K562 (cell line): Measurements from ENCODE around the gene OR10A3. TPM values are rescaled to one million over a fixed set of nuclear protein-coding genes. Genes with fewer than 3 reads are reported as not detected.
A peak's percentile ranks its signal among the peaks of the same experiment; 100 is the strongest.

Experiments used
- ATAC-seq: fragments of 200-7000 bp; cut with Tn5 transposase; 3 replicates; pipeline ENCODE4 v1.9.1; 2020; ENCODE audit warnings: moderate library complexity
- BruUV-seq: library from RNA; stranded (reverse); fragments of 400-500 nt; replicated peaks from 2 replicates; lab custom pipeline; 2021; lab: Mats Ljungman, UMichigan
- CTCF ChIA-PET: fragments of 300-600 bp; formaldehyde crosslinking; extraction: SDS; loops from one replicate; lab custom pipeline; 2021; ENCODE audit warnings: low intra/inter-chr PET ratio; lab: Yijun Ruan, JAX
- POLR2A ChIA-PET: fragments of 300-600, 350-650 bp; sonication (Branson Sonifier 250); formaldehyde crosslinking; extraction: SDS; loops from one replicate; lab custom pipeline; 2021; ENCODE audit warnings: antibody characterized with exemption, inconsistent platforms; lab: Yijun Ruan, JAX
- DNase-seq, 4 experiments: peaks; one replicate each; pipeline versions ENCODE4 v3.0.0 to v3.0.0-alpha.2; 2011 to 2018; ENCODE audit warnings: low spot score in 3 of 4, mixed read lengths in 3 of 4; ENCODE audit errors: extremely low read depth in 1 of 4
- FAIRE-seq: peaks from 2 replicates; lab custom pipeline; 2011; peaks lifted over from hg19 to GRCh38; lab: Jason Lieb, UNC
- H2AFZ ChIP-seq: 2 replicates; pipeline ENCODE4 v1.6.0; 2011; ENCODE audit warnings: low read depth, low read length, control low read depth, inconsistent platforms
- H3K27ac ChIP-seq: fragments of 200-600 bp; 3 replicates; pipeline ENCODE4 v1.8.0; 2011; ENCODE audit warnings: low read depth, mild to moderate bottlenecking, control low read depth, inconsistent platforms, low read length, moderate library complexity, mixed read lengths; ENCODE audit errors: extremely low read depth
- H3K27me3 ChIP-seq, 2 experiments: fragments of 300-600 bp in 1 of 2; 2 replicates in 1 of 2; 3 replicates in 1 of 2; pipeline versions ENCODE4 v1.6.0 to v1.8.0; 2011; ENCODE audit warnings: inconsistent platforms in 2 of 2, low read length in 2 of 2, mild to moderate bottlenecking in 1 of 2, mixed read lengths in 1 of 2, moderate library complexity in 1 of 2; ENCODE audit not compliant: control insufficient read depth in 2 of 2, insufficient read depth in 2 of 2
- H3K36me3 ChIP-seq: fragments of 300-600 bp; 3 replicates; pipeline ENCODE4 v1.8.0; 2011; ENCODE audit warnings: mild to moderate bottlenecking, low read length, inconsistent platforms; ENCODE audit not compliant: control insufficient read depth, insufficient read depth
- H3K4me1 ChIP-seq, 2 experiments: fragments of 200-600 bp in 1 of 2; replicated peaks in 1 of 2; 2 replicates in 1 of 2; 3 replicates in 1 of 2; pipeline versions ENCODE4 v1.5.1 to v1.8.0; 2011; ENCODE audit warnings: inconsistent platforms in 2 of 2, low read length in 2 of 2, mild to moderate bottlenecking in 1 of 2, mixed read lengths in 1 of 2, moderate library complexity in 1 of 2; ENCODE audit not compliant: control insufficient read depth in 2 of 2, insufficient read depth in 2 of 2
- H3K4me2 ChIP-seq: 2 replicates; pipeline ENCODE4 v1.6.1; 2011; ENCODE audit warnings: low read length, control low read depth, inconsistent platforms, mixed read lengths; ENCODE audit not compliant: insufficient read depth
- H3K4me3 ChIP-seq: fragments of 200-600 bp; sonication (generic), shearing (Covaris generic); 2 replicates; pipeline ENCODE4 v1.5.1; 2016; ENCODE audit warnings: control low read depth, inconsistent platforms
- H3K79me2 ChIP-seq: fragments of 200-600 bp; 3 replicates; pipeline ENCODE4 v1.8.0; 2011; ENCODE audit warnings: low read length, inconsistent platforms; ENCODE audit not compliant: control insufficient read depth, insufficient read depth
- H3K9ac ChIP-seq, 2 experiments: 2 replicates each; pipeline versions ENCODE4 v1.6.0 to v1.6.1; 2011; ENCODE audit warnings: low read depth in 2 of 2, low read length in 2 of 2, control low read depth in 1 of 2, inconsistent platforms in 1 of 2, mild to moderate bottlenecking in 1 of 2, mixed read lengths in 1 of 2; ENCODE audit not compliant: insufficient read depth in 1 of 2
- H3K9me1 ChIP-seq: one replicate; pipeline ENCODE4 v1.6.0; 2011; ENCODE audit warnings: inconsistent platforms, mild to moderate bottlenecking, low read length, moderate library complexity; ENCODE audit not compliant: control insufficient read depth, insufficient read depth
- H3K9me3 ChIP-seq: replicated peaks from 2 replicates; pipeline ENCODE4 v1.5.1; 2011; ENCODE audit warnings: low read depth, low read length, inconsistent platforms; ENCODE audit not compliant: control insufficient read depth, insufficient read depth
- H4K20me1 ChIP-seq: replicated peaks from 2 replicates; pipeline ENCODE4 v1.6.1; 2011; ENCODE audit warnings: low read length, inconsistent platforms, mixed read lengths; ENCODE audit not compliant: control insufficient read depth, insufficient read depth
- DNMT1 ChIP-seq: fragments of 450-650 bp; IDR thresholded peaks from 2 replicates; pipeline ENCODE4 v1.6.1; 2016; ENCODE audit warnings: antibody characterized with exemption, mild to moderate bottlenecking
- E2F5 ChIP-seq: sonication (generic); formaldehyde crosslinking; IDR thresholded peaks from 2 replicates; pipeline ENCODE4 v1.8.0; 2022; ENCODE audit warnings: mild to moderate bottlenecking, missing genetic modification reagents
- MAFK ChIP-seq: IDR thresholded peaks from 2 replicates; pipeline ENCODE4 v1.6.1; 2011; ENCODE audit warnings: low read length, improper control_type of control experiment
- ZNF184 ChIP-seq: sonication (generic); formaldehyde crosslinking; IDR thresholded peaks from 2 replicates; pipeline ENCODE4 v1.5.0; 2020; ENCODE audit warnings: missing genetic modification reagents
- ZNF282 ChIP-seq: sonication (generic); formaldehyde crosslinking; IDR thresholded peaks from 2 replicates; pipeline ENCODE4 v1.8.1; 2023; ENCODE audit warnings: missing genetic modification reagents
- WGBS: fragments of 100-300 bp; shearing (Covaris generic); methylation state at CpG from one replicate; pipeline ENCODE4 v1.1.6; 2016; ENCODE audit warnings: low coverage, mixed read lengths; ENCODE audit not compliant: insufficient coverage; ENCODE audit errors: missing lambda C conversion rate; 5-methylcytosine and 5-hydroxymethylcytosine counted together
- in situ Hi-C: fragments of 300-500 bp; cut with MboI; formaldehyde crosslinking; loops from 4 replicates; pipeline ENCODE4 v1.15.0; 2018; ENCODE audit warnings: inconsistent platforms, mixed read lengths
- intact Hi-C: fragments of 100-400 bp; cut with micrococcal nuclease; formaldehyde crosslinking; loops from 2 replicates; pipeline ENCODE4 v1.14.2; 2022
- polyA plus RNA-seq, 8 experiments: library from polyadenylated mRNA; depleted of rRNA in 4 of 8; stranded (reverse) in 5 of 8; unstranded in 3 of 8; fragments of >200 nt; fragmentation: Nextera tagmentation in 2 of 8; fragmentation: Illumina TruSeq in 1 of 8; extraction: Ambion mirVana in 2 of 8; extraction: Trizol in 1 of 8; gene quantifications; 2 replicates each; pipeline versions ENCODE4 v1.2.1 to v1.2.3, GENCODE V29; 2011 to 2014; ENCODE audit warnings: inconsistent platforms in 1 of 8, missing spikeins in 1 of 8
- total RNA-seq, 7 experiments: library from RNA; depleted of rRNA in 6 of 7; stranded (reverse); fragments of >200 nt in 6 of 7; fragmentation: Illumina TruSeq in 2 of 7; extraction: Trizol in 2 of 7; gene quantifications; 2 replicates each; pipeline versions ENCODE4 v1.2.1 to v1.2.3, GENCODE V29; 2011 to 2021; ENCODE audit warnings: low replicate concordance in 1 of 7
- TF ChIP-seq, protein P1 (sequence below): fragments of 450-650 bp; IDR thresholded peaks from 2 replicates; pipeline ENCODE4 v1.6.1; 2017; ENCODE audit warnings: mild to moderate bottlenecking, moderate library complexity

OR10A3 gene
- total and polyA plus RNA-seq, 9 of the 15 experiments (the other 6 are each of a cell fraction or from before 2014, with no cell fraction given): not detected

GRCh38 chr11:7977232-7977917, 35.9 kb upstream of the OR10A3 start (continued):
- TF ChIP-seq MAFK (no peak), ZNF282 (CRISPR knock-in tag) (no peak), E2F5 (CRISPR knock-in tag) (no peak), ZNF184 (CRISPR knock-in tag) (no peak)
- TF ChIP-seq, protein P1, sequence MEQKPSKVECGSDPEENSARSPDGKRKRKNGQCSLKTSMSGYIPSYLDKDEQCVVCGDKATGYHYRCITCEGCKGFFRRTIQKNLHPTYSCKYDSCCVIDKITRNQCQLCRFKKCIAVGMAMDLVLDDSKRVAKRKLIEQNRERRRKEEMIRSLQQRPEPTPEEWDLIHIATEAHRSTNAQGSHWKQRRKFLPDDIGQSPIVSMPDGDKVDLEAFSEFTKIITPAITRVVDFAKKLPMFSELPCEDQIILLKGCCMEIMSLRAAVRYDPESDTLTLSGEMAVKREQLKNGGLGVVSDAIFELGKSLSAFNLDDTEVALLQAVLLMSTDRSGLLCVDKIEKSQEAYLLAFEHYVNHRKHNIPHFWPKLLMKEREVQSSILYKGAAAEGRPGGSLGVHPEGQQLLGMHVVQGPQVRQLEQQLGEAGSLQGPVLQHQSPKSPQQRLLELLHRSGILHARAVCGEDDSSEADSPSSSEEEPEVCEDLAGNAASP: no peak

DNA sequence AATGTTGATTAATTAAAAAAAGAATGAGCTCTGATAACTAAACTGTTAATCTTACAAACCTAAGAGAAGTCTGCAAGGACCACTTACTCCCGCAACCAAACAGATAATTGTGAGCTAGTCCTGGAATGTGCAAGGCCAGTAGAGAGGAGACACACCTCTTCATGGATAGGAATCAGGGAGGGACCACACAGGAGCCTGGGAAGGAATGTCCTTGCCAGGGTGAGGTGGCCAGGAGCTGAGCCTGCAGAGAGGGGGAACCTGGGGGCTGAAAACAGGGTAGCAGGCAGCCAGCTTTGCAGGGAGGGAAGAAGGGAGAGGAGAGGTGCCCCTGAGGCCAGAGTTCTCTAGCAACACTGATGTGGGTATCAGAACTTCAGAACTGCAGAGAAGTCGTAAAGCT, 33.2 kb upstream of the OR10A3 start:
- ATAC-seq: peak; percentile 54; the same call in 2 of the 3 replicates
- FAIRE-seq: no peak
- Histone ChIP-seq H3K9me3 (no peaks in the 10 kb centered on the region), H3K27ac (no peak overlapping the region), H3K4me3 (no peak overlapping the region), H3K9ac (no peak overlapping the region), H3K4me1 (no peaks in the 10 kb centered on the region), H3K79me2 (no peaks in the 10 kb centered on the region), H3K4me2 (no peak overlapping the region; the same call in 1 of the 2 replicates), H2AFZ (no peak overlapping the region), H3K36me3 (no peaks in the 10 kb centered on the region), H3K27me3 (no peaks in the 10 kb centered on the region), H3K9me1 (no peaks in the 10 kb centered on the region), H4K20me1 (no peaks in the 10 kb centered on the region)
- WGBS: 33% methylated on average over 2 of the region's 2 CpGs
- no TSS peak for BruUV-seq
- no peak for TF ChIP-seq DNMT1
- in situ Hi-C loops (no loop called here), intact Hi-C loops (no loop called here)
- DNase-seq: no peak
- POLR2A ChIA-PET: interaction anchor here (0.5 to 1.0 kb wide), 2 partner anchors 9 to 714 kb away, joined by 3 to 4 read pairs; no protein-coding TSS in a partner anchor
- CTCF ChIA-PET: no interaction called here
